Measurements from ENCODE around the gene CGN.
A peak's percentile ranks its signal among the peaks of the same experiment; 100 is the strongest.

The CGN gene

GRCh38 chr1:151529211-151529702 is 18.1 kb downstream of the CGN start:
- DNase-seq, result no peak

GRCh38 chr1:151529781-151530180 is 18.6 kb downstream of the CGN start:
- no peak for DNase-seq

GRCh38 chr1:151530461-151530860 is 19.3 kb downstream of the CGN start:
- DNase-seq, result no peak

- no peak for DNase-seq
Measured at GRCh38 chr1:151533870-151534269, 22.7 kb downstream of the CGN start.

GRCh38 chr1:151534662-151535278 is 23.6 kb downstream of the CGN start:
- no peak for DNase-seq

GRCh38 chr1:151535326-151536271 is 24.4 kb downstream of the CGN start:
- DNase-seq, result no peak

GRCh38 chr1:151536499-151536898 is 25.3 kb downstream of the CGN start:
- DNase-seq, result no peak

GRCh38 chr1:151537112-151537511 is 25.9 kb downstream of the CGN start:
- no peak for DNase-seq

- DNase-seq, result peak; percentile 54
Measured at GRCh38 chr1:151539321-151540020, 28.3 kb downstream of the CGN start.

GRCh38 chr1:151540021-151540981 is 29.1 kb downstream of the CGN start, which contains the start of gene TUFT1:
TUFT1 (plus strand) TSS chr1:151540309; CDS start chr1:151540367, 58 bp downstream.
- DNase-seq, result peak; percentile 91

GRCh38 chr1:151540982-151541377 is 29.8 kb downstream of the CGN start:
- DNase-seq, result no peak

- no peak for DNase-seq
Measured at GRCh38 chr1:151541752-151542151, 30.6 kb downstream of the CGN start.

- no peak for DNase-seq
Measured at GRCh38 chr1:151542710-151543129, 31.5 kb downstream of the CGN start.

GRCh38 chr1:151545542-151545941 is 34.4 kb downstream of the CGN start:
- DNase-seq, result no peak

GRCh38 chr1:151546011-151546925 is 35.1 kb downstream of the CGN start:
- no peak for DNase-seq

- DNase-seq, result no peak
Measured at GRCh38 chr1:151547119-151547899, 36.1 kb downstream of the CGN start.

- DNase-seq, result no peak
Measured at GRCh38 chr1:151547900-151548230, 36.7 kb downstream of the CGN start.

GRCh38 chr1:151549199-151549598 is 38.0 kb downstream of the CGN start:
- DNase-seq, result no peak

- DNase-seq, result no peak
Measured at GRCh38 chr1:151553659-151554058, 42.5 kb downstream of the CGN start.

GRCh38 chr1:151556052-151556451 is 44.9 kb downstream of the CGN start:
- DNase-seq, result no peak

Measured in NCI-H2171 (cell line).